HepG2 (cell line): ENCODE results near the gene CIT.

ENCODE experiments used
- GABPA ChIP-seq, 2 experiments: IDR thresholded peaks; 2 replicates each; pipeline ENCODE4 v1.6.1; 2011 to 2016; ENCODE audit warnings: low read depth in 2 of 2, low read length in 1 of 2, missing biosample characterization in 1 of 2, missing genetic modification characterization in 1 of 2
- ZNF138 ChIP-seq: sonication (generic); formaldehyde crosslinking; IDR thresholded peaks from 2 replicates; pipeline ENCODE4 v1.5.0; 2020; ENCODE audit warnings: mild to moderate bottlenecking, low read depth, missing genetic modification reagents
- ZNF780A ChIP-seq: sonication (generic); formaldehyde crosslinking; IDR thresholded peaks from 2 replicates; pipeline ENCODE4 v1.8.0; 2022; ENCODE audit warnings: mild to moderate bottlenecking, missing genetic modification reagents, moderate library complexity

DNA sequence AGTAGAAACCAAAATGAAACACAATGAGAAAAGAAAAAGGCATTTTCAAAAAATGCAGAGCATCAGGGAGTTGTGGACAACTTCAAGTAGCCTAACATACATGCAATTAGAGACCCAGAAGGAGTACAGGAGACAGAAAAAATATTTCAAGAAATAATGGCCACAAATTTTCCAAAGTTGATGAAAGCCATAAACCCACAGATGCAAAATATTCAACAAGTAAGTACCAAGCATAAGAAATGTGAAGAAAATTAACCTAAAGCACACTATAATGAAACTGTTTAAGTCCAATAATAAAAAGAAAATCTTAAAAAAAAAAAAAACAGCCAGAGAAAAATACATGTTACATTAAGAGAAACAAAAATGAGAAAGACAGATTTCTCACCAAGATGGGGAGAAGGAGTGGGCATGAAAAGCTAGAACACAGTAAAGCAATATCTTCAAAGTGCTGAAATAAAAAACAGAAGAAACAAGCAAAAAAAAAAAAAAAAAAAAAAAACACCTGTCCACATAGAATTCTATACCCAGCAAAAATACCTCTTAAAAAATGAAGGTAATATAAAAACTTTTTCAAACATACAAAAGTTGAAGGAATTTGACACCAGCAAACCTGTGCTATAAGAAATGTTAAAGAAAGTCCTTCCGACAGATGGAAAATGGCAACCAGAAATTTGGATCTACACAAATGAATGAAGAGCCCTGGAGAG is 132.1 kb downstream of the CIT start:
- no peak for TF ChIP-seq GABPA (IDR thresholded peaks at IDR 0.05; ENCODE audit: low read depth, low read length)
- no peak for TF ChIP-seq GABPA (CRISPR knock-in tag; IDR thresholded peaks at IDR 0.05; ENCODE audit: low read depth)
- TF ChIP-seq ZNF138 = no peak
- no peak for TF ChIP-seq ZNF780A (CRISPR knock-in tag)
